ENCODE results near the gene CHSY3.
"Not testable (repeated sequence)": the region's sequence is repeated elsewhere in the genome, so short reads cannot be mapped to it uniquely, and the experiment has no call there.

DNA sequence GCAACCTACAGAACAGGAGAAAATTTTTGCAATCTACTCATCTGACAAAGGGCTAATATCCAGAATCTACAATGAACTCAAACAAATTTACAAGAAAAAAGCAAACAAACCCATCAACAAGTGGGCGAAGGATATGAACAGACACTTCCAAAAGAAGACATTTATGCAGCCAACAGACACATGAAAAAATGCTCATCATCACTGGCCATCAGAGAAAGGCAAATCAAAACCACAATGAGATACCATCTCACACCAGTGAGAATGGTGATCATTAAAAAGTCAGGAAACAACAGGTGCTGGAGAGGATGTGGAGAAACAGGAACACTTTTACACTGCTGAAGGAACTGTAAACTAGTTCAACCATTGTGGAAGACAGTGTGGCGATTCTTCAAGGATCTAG, 322.3 kb downstream of the CHSY3 start:
- TF ChIP-seq ZNF274 (IDR thresholded peaks at IDR 0.05; ENCODE audit: low read depth, low read length); YY1 (IDR thresholded peaks at IDR 0.05; ENCODE audit: insufficient read depth, insufficient read length): not testable (repeated sequence)

Data from NT2/D1 (cell line).